SKM-1 (cell line): ENCODE results near the gene TMEM245.

Source experiments
- DNase-seq: peaks from one replicate; lab custom pipeline; 2025; ENCODE audit not compliant: unreplicated experiment; lab: John Stamatoyannopoulos, UW

TMEM245 gene

DNA sequence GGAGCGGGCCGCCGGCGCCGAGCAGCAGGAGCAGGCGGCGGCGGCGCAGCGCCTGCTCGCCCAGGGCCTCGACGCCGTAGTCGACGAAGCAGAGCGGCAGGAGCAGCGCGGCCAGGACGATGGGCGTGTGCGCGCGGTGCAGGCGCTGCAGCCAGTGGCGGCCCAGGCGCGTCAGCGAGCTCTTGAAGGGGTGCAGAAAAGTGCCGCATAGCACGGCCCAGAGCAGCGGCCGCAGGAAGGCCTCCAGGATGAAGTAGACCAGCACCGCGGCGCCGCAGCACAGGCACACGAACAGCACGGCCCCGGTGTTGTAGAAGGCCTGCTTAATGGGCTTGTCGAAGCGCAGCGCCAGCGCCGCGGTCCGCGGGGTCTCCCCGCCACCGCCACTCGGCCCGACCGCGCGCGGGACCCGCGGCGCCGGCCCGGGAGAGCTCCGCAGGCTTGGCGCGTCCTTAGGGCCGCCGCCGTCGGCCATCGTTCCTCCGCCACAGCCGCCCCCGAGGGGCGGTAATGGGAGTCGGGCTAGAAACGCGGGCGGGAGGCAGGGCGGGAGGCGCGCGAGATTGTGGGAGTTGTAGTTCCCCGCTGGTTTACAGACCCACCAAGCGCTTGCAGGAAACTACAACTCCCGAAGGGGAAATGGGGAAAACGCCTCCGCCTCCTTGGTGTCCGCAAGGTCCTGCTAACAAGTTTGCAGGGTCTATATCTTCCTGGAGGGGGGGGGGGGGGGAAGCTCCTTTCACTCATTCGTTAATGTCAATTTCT, at the start of gene TMEM245:
Gene TMEM245, minus strand, starts transcription at position 509 of the 765 bp plus-strand sequence. Its CDS starts 34 bp downstream, at position 475.
- peak; percentile 41 for DNase-seq

DNA sequence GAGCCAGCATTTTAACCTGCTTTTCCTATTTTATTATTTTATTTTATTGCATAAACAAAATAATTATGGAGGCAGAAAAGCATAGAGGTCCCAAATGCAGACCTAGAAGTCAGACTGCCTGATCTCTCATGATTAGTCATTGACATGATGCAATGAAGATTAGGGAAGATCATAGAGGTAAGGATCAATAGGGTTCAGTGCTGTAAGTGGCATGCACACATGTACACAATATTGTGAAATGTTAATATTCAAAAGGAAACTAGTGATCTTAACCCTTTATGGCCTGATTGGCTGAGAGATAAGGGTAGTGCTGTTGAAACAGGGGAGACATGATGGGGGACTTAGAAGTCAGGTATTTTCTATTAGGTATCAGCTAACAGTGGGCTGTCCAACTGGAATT, 48.4 kb upstream of the TMEM245 start:
- DNase-seq, result no peak

DNA sequence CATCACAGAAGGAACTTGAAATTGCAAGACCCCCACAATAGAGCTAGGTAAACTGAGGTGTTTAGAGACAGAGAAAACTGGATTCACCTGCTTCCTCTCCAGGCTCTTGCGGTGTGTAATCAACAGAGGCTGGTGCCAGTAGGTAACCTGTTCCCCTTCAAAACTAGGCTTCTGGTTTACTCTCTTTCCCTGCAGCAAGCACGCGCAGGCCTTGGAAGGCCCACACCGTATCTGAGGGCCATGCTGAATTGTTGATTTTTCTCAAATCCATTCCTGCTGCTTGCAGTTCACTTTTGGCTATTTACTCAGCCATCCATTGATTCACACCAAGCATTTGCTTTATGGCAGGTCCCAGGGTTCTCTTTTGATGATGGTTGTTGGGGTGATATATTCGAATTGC, 48.0 kb upstream of the TMEM245 start:
- no peak for DNase-seq

DNA sequence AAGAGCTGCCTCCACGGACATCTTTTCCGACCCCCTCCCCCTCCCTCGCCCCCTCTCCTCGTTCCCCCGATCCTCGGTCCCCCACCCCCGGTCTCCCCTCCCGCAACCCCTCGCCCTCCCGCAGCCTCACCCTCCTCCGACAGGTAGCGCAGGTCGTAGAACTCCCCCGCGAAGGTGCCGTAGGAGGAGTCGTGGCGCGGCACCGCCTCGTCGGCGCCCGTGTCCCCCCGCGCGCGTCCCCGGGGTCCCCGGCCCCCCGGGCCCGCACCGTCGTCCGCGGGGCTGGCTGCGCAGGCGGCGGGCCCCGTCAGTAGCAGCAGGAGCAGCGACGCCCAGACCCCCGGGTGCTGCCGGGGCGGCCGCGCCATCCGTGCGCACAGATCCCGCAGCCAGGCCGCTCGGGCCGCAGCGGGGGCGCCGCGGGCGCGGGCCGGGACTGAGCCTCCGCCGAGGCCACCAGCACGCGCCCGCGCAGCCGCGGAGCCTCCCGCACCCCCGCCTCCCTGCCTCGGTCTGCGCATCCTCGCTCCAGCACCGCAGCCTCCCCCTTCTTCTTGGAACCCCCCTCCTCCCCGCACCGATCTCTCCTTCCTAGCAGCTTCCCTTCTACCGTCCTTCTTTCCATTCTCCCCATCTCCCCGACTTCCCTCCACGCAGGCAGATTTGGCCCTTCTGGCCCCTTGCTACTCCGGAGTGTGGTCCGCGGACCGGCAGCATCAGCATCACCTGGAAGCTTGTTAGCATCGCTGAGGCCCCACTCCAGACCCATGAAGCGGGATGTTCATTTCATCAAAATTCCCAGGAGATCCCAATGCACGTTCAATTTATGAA, 47.2 kb upstream of the TMEM245 start, which contains the start of gene FRRS1L:
Gene FRRS1L, minus strand, starts transcription at position 479 of the 831 bp plus-strand sequence. Its CDS starts 111 bp downstream, at position 368.
- DNase-seq, result no peak

DNA sequence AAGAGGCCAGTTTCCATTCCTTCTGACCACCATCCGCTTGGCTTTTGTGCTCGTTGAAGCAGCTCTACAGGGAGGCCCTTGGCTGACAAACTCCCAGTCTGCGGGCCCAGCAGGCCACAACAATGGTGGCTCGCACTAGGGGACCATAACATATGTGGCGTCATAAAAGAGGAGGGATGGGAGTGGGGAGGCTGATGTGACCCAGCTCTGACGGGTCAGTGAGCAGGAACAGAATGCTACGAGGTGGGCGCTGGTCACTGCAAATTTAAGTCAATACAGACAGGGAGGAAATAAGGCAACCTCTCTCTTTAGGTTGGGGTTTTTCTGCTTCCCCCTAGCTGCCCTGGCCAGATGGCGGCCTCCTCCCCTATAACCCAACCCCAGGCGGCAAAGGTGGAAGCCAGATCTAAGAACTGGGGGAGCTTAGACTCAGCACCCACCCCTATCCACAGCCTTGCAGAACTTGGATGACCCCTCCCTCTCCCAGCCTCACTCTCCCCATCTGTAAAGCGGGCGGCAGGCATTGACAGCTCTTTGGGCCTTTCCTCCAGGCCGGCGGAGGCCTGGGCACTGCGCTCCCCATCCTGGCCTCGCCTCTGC, 46.5 kb upstream of the TMEM245 start:
- no peak for DNase-seq

DNA sequence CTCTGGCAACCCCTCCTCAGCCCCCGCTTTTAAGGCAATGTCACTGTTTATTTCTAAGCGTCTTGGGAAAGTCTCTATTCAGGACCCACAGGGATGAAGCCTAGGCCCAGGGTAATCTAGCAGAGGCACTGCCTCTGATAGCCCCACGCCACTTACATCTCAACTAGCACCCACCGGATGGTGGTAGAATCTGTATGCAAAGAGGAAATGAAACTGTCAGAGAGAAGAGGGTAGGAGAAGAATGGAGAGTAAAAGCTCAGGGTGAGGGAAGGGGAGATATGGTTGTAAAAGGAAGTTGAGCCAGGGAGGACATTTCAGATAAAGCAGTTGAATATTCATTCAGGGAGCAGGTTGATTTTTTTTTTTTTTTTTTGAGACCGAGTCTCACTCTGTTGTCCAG, 44.3 kb upstream of the TMEM245 start:
- no peak for DNase-seq

DNA sequence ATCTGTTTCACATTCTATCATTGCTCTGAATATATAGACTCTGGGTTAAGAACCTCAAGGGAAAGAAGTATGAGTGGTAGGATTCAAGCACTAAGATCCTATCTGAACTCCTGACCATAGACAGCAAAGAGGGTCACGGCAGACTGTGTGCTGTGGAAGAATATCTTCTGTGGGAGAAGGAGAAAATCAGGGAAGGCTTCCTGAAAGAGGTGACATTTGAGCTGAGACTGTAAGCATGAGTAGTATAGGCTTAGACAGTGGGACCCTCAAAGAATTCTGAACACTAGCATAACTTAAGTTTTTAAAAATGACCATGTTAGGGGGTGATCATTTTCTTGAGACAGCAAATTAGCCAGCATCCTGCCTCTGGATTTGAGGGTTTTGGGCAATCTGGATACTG, 43.4 kb upstream of the TMEM245 start:
- DNase-seq, result no peak

DNA sequence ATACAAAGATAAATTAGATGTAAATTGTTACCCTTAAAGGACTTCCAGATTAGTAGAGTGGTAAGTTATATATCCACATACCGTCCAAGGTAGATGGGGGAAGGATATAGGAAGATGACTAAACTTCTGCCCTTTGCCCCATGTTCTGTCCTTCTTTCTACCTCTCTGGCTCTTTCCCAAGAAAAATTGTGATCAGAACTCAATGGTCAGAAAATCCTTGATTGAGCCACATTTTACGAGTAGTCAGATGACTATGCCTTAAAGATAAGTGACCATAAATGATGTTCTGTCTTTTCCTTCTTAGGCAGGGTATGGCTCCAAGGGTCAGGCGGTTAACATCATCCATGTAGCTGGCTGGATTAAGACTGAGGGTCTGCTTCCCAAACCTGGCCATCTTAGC, 42.9 kb upstream of the TMEM245 start:
- DNase-seq, result no peak

DNA sequence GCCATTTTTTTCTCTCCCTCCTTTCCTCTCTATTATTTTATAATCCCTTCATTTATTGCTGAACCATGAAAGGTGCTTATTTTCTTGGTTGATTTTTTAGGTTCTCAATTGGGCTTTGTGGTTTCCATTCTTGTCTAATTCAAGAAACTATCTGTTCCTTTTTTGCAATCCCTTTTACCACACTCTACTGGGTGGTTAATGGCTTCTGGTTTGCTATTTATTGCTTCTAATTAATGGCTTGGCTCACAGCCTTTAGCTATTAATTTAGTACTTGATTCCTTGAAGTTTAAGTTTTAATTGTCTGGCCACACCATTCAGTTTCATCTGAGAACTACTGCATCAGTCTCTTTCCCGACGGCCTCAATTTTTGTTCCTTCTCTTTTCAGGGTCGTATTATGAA, 41.7 kb upstream of the TMEM245 start:
- DNase-seq, result no peak

DNA sequence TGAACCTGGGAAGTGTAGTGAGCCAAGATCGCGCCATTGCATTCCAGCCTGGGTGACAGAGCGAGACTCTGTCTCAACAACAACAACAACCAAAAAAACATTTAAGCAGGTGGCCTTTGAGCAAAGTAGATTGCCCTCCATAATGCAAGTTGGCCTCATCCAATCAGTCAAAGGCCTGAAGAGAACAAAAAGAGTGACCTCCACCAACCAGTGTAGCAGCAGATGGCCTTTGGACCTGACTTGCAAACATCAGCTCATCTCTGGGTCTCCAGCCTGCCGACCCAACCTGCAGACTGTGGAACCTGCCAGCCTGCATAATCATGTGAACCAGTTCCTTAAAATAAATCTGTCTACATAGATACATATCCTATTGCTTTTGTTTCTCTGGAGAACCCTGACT, 39.8 kb upstream of the TMEM245 start:
- DNase-seq, result no peak

DNA sequence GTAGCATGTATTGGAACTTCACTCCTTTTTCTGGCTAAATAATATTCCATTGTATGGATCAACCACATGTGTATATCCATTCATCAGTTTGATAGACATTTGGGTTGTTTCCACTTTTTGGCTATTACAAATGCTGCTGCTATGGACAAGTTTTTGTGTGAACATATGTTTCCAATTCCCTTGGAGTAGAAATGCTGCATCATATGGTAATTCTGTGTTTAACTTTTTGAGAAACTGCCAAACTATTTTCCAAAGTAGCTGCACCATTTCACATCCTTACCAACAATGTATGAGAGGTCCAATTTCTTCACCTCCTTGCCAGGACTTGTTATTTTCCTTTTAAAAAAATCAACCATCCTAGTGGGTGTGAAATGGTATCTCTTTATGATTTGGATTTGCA, 38.9 kb upstream of the TMEM245 start:
- no peak for DNase-seq

DNA sequence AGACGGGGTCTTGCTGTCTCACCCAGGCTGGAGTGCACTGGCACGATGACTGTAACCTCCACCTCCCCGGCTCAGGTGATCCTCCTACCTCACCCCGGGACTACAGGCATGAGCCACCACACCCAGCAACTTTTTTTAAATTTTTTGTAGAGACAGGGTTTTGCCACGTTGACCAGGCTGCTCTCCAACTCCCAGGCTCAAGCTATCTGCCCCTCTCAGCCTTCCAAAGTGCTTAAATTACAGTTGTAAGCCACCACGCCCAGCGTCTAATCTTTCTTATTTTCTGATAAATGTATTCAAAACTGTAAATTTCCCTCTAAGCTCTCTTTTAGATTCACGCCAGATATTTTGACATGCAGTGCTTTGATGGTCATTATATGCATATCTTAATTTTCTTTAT, 37.0 kb upstream of the TMEM245 start:
- DNase-seq, result no peak

DNA sequence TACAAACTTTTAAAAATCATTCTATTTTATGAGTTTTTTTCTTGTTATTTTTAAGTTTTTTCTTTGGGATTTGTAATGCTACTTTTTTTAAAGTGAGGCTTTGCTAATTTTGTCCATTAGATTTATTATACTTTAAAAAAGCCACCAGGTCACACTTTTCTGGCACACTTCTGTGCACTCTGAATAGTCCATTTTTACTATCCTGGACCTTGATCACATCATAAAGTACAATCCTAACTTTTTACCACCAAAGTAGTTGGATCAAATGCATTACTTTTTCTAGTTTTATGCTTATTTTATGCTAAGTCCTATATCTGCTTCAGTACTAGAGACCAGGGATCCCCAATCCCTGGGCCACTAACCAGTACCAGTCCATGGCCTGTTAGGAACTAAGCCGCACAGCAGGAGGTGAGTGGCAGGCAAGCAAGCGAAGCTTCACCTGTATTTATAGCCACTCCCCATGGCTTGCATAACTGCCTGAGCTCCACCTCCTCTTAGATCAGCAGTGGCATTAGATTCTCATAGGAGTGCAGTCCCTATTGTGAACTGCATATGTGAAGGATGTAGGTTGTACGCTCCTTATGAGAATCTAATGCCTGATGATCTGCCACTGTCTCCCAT, 31.3 kb upstream of the TMEM245 start:
- DNase-seq, result no peak

DNA sequence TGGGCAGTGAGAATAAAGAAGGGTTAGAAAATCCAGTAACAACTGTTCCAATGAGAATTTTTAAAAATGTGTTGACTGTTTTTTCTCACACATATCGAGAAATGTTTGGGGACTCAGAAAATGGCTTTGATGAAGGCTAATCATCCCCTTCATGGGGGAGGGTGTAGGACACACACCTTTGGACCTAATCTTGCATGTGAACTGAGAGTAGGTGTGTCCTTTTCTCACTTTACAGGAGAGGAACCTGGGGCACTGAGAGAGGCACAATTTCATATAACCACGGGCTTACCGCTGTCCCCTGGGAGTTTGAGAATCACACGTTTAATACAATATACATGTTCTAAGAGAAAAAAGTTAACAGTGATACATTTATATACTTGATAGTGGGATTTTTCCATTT, 30.0 kb upstream of the TMEM245 start:
- DNase-seq, result no peak

DNA sequence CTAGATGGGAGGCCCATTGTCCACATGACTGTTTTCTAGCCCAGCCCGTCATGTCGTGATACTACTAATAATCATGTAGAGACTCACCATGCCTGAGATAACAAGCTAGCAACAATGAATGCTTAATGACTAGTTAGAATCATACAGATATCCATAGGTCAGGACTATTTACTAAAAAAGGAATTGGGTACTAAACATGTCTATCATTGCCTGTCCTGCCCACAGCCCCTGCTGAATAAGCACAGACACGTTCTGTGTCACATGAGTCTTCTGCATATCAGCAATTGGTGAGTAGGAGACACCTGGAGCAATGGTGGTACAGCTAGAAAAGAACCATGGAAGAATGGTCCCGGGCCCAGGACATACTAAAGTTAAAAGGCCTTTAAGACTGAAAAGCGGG, 29.3 kb upstream of the TMEM245 start:
- no peak for DNase-seq

DNA sequence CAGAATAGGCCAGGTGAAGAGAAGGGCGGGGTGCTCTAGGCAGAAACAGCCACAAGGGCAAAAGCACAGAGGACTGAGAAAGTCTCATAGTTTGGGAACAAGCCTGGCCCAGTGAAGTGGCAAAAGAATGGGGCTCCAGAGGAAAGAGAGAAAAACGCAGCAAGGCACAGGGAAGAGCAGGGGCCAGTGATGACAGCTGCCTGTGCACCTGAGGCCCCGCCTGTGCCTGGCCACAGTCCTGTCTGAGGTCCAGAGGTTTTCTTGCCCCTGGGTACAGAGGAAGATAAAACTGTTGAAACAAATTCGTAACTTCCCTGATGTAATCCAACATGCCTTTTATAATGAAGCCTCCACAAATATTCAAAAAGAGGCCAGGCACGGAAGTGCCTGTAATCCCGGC, 25.3 kb upstream of the TMEM245 start:
- no peak for DNase-seq

DNA sequence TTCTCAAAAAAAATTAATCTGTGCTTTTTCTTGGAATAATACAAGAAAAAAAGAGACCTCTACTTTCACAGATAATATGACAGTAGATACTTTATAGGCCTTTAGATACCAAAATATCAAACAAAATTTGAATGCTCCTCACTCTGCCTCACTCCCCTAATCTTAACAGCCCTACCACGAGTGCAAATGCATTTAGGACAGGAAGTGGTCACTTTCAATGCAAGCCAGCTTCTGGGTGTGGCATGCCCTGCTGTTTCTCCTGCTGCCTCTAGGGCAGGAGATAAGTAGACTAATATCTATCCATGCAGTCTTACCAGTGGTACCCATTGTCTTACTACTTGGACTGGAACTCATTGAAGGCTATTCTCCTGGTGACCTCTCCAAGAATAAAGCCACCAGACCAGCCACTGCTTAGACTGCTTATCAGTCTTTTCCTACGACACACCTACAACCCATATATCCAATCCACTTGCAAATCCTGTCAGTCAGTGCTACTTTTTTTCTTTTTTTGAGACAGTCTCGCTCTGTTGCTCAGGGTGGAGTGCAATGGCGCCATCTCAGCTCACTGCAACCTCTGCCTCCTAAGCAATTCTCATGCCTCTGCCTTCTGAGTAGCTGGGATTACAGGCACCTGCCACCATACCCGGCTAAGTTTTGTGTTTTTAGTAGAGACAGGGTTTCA, 24.3 kb upstream of the TMEM245 start:
- no peak for DNase-seq

DNA sequence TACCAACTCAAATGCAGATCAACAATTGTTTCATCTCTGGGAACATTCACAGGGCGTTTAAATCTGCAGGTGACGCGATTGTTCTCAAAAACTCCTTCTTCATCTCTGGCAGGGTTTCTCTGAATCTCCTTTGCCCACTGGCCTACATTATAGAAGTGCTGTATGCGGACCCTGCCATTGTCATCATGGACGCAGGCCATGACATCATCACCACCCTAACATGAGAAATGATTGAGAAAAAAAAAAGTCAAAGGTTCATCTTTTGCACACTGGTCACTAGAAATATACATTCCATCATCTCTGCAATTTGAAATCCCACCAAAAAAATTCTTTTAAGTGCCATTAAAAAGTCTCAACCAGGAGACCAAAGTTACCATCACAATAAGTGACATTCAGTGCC, 21.6 kb upstream of the TMEM245 start:
- no peak for DNase-seq

DNA sequence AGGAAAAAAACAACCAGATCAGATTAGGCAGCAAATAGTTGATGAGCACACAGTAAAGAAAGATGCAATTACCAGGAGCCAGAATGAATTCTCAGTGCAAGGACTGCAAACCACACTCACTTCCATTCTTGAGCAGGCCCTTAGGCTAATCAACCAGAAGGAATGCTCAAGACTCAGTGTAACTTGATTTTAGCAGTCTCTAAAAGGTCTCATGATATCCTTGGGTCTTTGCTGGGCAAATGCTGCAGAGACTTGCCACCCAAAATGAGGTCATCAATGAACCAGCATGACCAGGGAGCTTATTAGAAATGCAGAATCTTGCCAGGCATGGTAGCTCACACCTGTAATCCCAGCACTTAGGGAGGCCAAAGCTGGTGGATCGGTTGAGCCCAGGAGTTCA, 20.1 kb upstream of the TMEM245 start:
- no peak for DNase-seq

DNA sequence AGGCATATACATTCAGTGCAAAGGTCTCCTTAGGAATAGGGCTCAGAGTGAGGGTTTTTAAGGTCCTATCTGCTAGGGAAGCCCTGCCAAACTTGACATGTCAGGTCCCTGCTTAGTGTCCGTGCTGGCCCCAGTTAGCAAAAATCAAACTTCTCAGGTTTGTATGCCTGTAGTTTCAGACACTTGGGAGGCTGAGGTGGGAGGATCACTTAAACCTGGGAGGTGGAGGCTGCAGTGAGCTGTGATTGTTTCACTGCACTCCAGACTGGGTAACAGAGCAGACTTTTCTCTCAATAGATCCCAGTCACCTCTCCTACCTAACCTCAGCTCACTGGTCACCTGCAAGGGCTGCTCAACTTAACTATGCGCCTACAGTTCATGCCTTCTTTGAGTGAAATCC, 18.7 kb upstream of the TMEM245 start:
- no peak for DNase-seq

DNA sequence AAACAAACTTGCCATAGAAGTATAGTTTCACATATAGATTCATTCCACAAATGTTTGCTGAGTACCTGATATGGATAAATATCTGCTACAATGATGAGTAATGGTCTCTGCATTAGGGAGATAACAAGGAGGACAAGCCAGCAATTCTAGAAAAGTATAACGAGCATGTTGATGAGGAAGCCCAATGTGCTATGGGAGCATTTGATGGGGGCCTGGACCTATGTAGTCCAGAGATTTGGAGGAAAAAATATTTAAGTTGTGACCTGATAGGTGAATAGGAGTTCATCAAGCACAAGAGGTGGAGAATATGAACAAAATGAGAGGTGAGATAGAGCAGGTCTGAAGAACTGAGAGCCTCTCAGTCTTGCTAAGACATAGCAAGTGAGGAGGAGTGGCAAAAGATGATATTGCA, 14.4 kb upstream of the TMEM245 start:
- no peak for DNase-seq
